Neural progenitor cell (in vitro differentiated cells): Measurements from ENCODE around the gene PUM1. TPM values are rescaled to one million over a fixed set of nuclear protein-coding genes. Genes with fewer than 3 reads are reported as not detected.

Source experiments
- DNase-seq: peaks from one replicate; pipeline ENCODE4 v3.0.0-alpha.2; 2016; ENCODE audit warnings: low spot score
- H2AFZ ChIP-seq: fragments of 200-600 bp; sonication (generic); replicated peaks from 2 replicates; pipeline ENCODE4 v1.6.1; 2016; ENCODE audit warnings: antibody characterized with exemption
- H3F3A ChIP-seq: fragments of 200-600 bp; sonication (generic); 2 replicates; pipeline ENCODE4 v1.6.1; 2016; ENCODE audit warnings: antibody characterized with exemption, low read depth
- H3K27ac ChIP-seq: fragments of 200-600 bp; sonication (generic); 2 replicates; pipeline ENCODE4 v1.5.1; 2016; ENCODE audit warnings: mild to moderate bottlenecking
- H3K27me3 ChIP-seq: fragments of 200-600 bp; sonication (generic); 2 replicates; pipeline ENCODE4 v1.6.1; 2016; ENCODE audit warnings: mild to moderate bottlenecking, moderate library complexity
- H3K36me3 ChIP-seq: fragments of 200-600 bp; sonication (generic); 2 replicates; pipeline ENCODE4 v1.5.1; 2016
- H3K4me1 ChIP-seq: fragments of 200-600 bp; sonication (generic); 2 replicates; pipeline ENCODE4 v1.6.1; 2016; ENCODE audit warnings: mixed run types
- H3K4me2 ChIP-seq: fragments of 200-600 bp; sonication (generic); 2 replicates; pipeline ENCODE4 v1.6.1; 2016
- H3K4me3 ChIP-seq: fragments of 200-600 bp; sonication (generic); 2 replicates; pipeline ENCODE4 v1.5.1; 2016
- H3K79me2 ChIP-seq: fragments of 200-600 bp; sonication (generic); 2 replicates; pipeline ENCODE4 v1.6.1; 2016; ENCODE audit warnings: low read depth
- H3K9ac ChIP-seq: fragments of 200-600 bp; sonication (generic); 2 replicates; pipeline ENCODE4 v1.6.1; 2016
- H3K9me3 ChIP-seq: fragments of 200-600 bp; sonication (generic); 2 replicates; pipeline ENCODE4 v1.5.1; 2016; ENCODE audit warnings: low read depth
- H4K20me1 ChIP-seq: fragments of 200-600 bp; sonication (generic); 2 replicates; pipeline ENCODE4 v1.6.1; 2016; ENCODE audit warnings: low read depth
- H3K27ac Mint-ChIP-seq: 3 replicates; pipeline ENCODE4 v1.8.0; 2021; ENCODE audit warnings: mixed read lengths
- H3K27me3 Mint-ChIP-seq: 2 replicates; pipeline ENCODE4 v1.8.0; 2022; ENCODE audit warnings: low read depth, mild to moderate bottlenecking, inconsistent platforms, moderate library complexity, mixed read lengths; ENCODE audit not compliant: insufficient read depth
- H3K36me3 Mint-ChIP-seq: 3 replicates; pipeline ENCODE4 v1.8.0; 2021; ENCODE audit warnings: mixed read lengths
- H3K4me1 Mint-ChIP-seq: 3 replicates; pipeline ENCODE4 v1.8.0; 2021; ENCODE audit warnings: mixed read lengths
- H3K4me3 Mint-ChIP-seq: 3 replicates; pipeline ENCODE4 v1.8.0; 2021; ENCODE audit warnings: mild to moderate bottlenecking, moderate library complexity, mixed read lengths
- H3K9me3 Mint-ChIP-seq: 3 replicates; pipeline ENCODE4 v1.8.0; 2020; ENCODE audit warnings: mixed read lengths
- CTCF ChIP-seq: fragments of 200-600 bp; sonication (generic); IDR thresholded peaks from 2 replicates; pipeline ENCODE4 v1.5.1; 2017; ENCODE audit warnings: antibody characterized with exemption, mild to moderate bottlenecking
- EZH2 ChIP-seq: fragments of 200-600 bp; sonication (generic); IDR thresholded peaks from 2 replicates; pipeline ENCODE4 v1.6.1; 2017; ENCODE audit warnings: antibody characterized with exemption, mild to moderate bottlenecking, moderate library complexity
- EZH2phosphoT487 ChIP-seq: fragments of 200-600 bp; sonication (generic); IDR thresholded peaks from 2 replicates; pipeline ENCODE4 v1.6.1; 2017; ENCODE audit warnings: antibody characterized with exemption
- total RNA-seq: library from RNA; depleted of rRNA; stranded (reverse); fragments of >200 nt; gene quantifications from 2 replicates; pipeline ENCODE4 v1.2.3, GENCODE V29; 2015; ENCODE audit warnings: low replicate concordance

PUM1 gene
- total RNA-seq, 1 donor from 2014 or later = 130 TPM

DNA sequence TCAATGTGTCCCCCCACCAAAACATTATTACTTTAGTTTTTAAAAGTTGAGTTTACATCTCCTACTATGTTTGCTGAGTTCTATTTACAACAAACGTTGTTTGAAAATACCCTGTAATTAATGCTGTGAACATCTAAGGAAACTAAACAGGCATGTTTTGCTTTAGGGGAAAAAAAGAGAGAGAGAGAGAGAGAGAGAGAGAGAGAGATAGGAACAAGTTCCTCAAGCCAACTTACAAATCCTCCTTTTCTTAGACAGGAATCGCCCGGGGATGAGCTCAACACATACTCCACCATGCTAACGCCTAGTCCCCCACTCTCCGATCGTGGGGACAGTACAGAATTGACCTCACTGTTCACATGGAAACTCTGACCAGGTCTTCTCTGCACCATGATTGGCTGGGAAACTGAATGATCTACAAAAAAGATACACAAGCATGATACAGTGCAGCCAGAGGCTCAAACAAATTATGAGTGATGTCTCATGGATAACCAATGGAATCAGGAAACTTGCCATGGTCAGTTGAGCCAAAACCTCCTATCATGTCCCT, 59.8 kb downstream of the PUM1 start:
- Histone ChIP-seq H3F3A (peaks cover 11% of the 10 kb centered on the region), H3K36me3 (peaks cover 13% of the 10 kb centered on the region), H4K20me1 (peaks cover 100% of the 10 kb centered on the region), H3K27ac (no peak overlapping the region), H3K4me3 (no peak overlapping the region), H3K27me3 (no peaks in the 10 kb centered on the region), H3K9me3 (no peaks in the 10 kb centered on the region), H3K79me2 (peaks cover 100% of the 10 kb centered on the region), H3K4me2 (no peak overlapping the region), H3K9ac (no peak overlapping the region), H3K4me1 (no peaks in the 10 kb centered on the region), H2AFZ (no peak overlapping the region)
- H3K27me3 Mint-ChIP-seq = no peaks in the 10 kb centered on the region
- no peaks in the 10 kb centered on the region for H3K9me3 Mint-ChIP-seq
- H3K27ac Mint-ChIP-seq = no peak overlapping the region
- no peak overlapping the region for H3K4me3 Mint-ChIP-seq
- no peak for DNase-seq
- H3K4me1 Mint-ChIP-seq = peaks cover 8% of the 10 kb centered on the region
- TF ChIP-seq EZH2 (no peak), EZH2phosphoT487 (no peak), CTCF (no peak)
- H3K36me3 Mint-ChIP-seq = peaks cover 33% of the 10 kb centered on the region

- H2AFZ ChIP-seq = no peak overlapping the region
- H4K20me1 ChIP-seq = peaks cover 100% of the 10 kb centered on the region
- H3K79me2 ChIP-seq = peaks cover 100% of the 10 kb centered on the region
- peaks cover 13% of the 10 kb centered on the region for H3K36me3 ChIP-seq
- Mint-ChIP-seq H3K27ac (no peak overlapping the region), H3K4me1 (peaks cover 4% of the 10 kb centered on the region), H3K9me3 (no peaks in the 10 kb centered on the region), H3K27me3 (no peaks in the 10 kb centered on the region), H3K4me3 (no peak overlapping the region), H3K36me3 (peaks cover 33% of the 10 kb centered on the region)
- H3K9me3 ChIP-seq = no peaks in the 10 kb centered on the region
- H3K4me1 ChIP-seq = no peaks in the 10 kb centered on the region
- no peak overlapping the region for H3K4me3 ChIP-seq
- DNase-seq = no peak
- H3K9ac ChIP-seq = no peak overlapping the region
- TF ChIP-seq CTCF (no peak), EZH2phosphoT487 (no peak), EZH2 (no peak)
- no peak overlapping the region for H3K27ac ChIP-seq
- H3K27me3 ChIP-seq = no peaks in the 10 kb centered on the region
- no peak overlapping the region for H3K4me2 ChIP-seq
- H3F3A ChIP-seq = peaks cover 9% of the 10 kb centered on the region
These were observed 60.3 kb downstream of the PUM1 start for GRCh38 chr1:31005198-31005597.

- no peaks in the 10 kb centered on the region for H3K27me3 ChIP-seq
- no peaks in the 10 kb centered on the region for H3K9me3 ChIP-seq
- no peak overlapping the region for H3K9ac ChIP-seq
- H3K27ac ChIP-seq = no peak overlapping the region
- no peak for TF ChIP-seq EZH2phosphoT487
- no peak for TF ChIP-seq EZH2
- no peak for TF ChIP-seq CTCF
- H3K4me3 Mint-ChIP-seq = no peak overlapping the region
- no peak overlapping the region for H3K4me3 ChIP-seq
- H3K36me3 ChIP-seq = peaks cover 13% of the 10 kb centered on the region
- H3K79me2 ChIP-seq = peaks cover 100% of the 10 kb centered on the region
- peaks cover 3% of the 10 kb centered on the region for H3K4me1 Mint-ChIP-seq
- H3K9me3 Mint-ChIP-seq = no peaks in the 10 kb centered on the region
- H3K4me2 ChIP-seq = no peak overlapping the region
- no peak for DNase-seq
- H2AFZ ChIP-seq = no peak overlapping the region
- no peaks in the 10 kb centered on the region for H3K4me1 ChIP-seq
- peaks cover 100% of the 10 kb centered on the region for H4K20me1 ChIP-seq
- H3K27ac Mint-ChIP-seq = no peak overlapping the region
- no peaks in the 10 kb centered on the region for H3K27me3 Mint-ChIP-seq
- peaks cover 33% of the 10 kb centered on the region for H3K36me3 Mint-ChIP-seq
- peaks cover 9% of the 10 kb centered on the region for H3F3A ChIP-seq
These were observed 61.3 kb downstream of the PUM1 start for GRCh38 chr1:31004231-31004621.
